GM21367 (cell line): ENCODE measurements around the gene PAQR5.
"Not testable (repeated sequence)": the region's sequence is repeated elsewhere in the genome, so short reads cannot be mapped to it uniquely, and the experiment has no call there.

Source experiments
- ATAC-seq: cut with Tn5 transposase; IDR thresholded peaks from one replicate; pipeline ENCODE4 v1.9.1; 2021; ENCODE audit not compliant: unreplicated experiment

The PAQR5 gene

GRCh38 chr15:69293741-69294615, 4.7 kb upstream of the PAQR5 start:
- no peak for ATAC-seq

- no peak for ATAC-seq
These were observed 2.1 kb upstream of the PAQR5 start for GRCh38 chr15:69296606-69297005.

- ATAC-seq = no peak
These were observed 914 bp upstream of the PAQR5 start for GRCh38 chr15:69297642-69298353.

- ATAC-seq = no peak
These were observed 387 bp upstream of the PAQR5 start for GRCh38 chr15:69298354-69298696.

- no peak for ATAC-seq
These were observed 757 bp downstream of the PAQR5 start for GRCh38 chr15:69299451-69299886.

- ATAC-seq = no peak
These were observed 1.4 kb downstream of the PAQR5 start for GRCh38 chr15:69299943-69300588.

- not testable (repeated sequence) for ATAC-seq
These were observed 2.4 kb downstream of the PAQR5 start for GRCh38 chr15:69301101-69301500.

GRCh38 chr15:69302087-69302486, 3.4 kb downstream of the PAQR5 start:
- not testable (repeated sequence) for ATAC-seq

- no peak for ATAC-seq
These were observed 4.2 kb downstream of the PAQR5 start for GRCh38 chr15:69302929-69303328.

GRCh38 chr15:69303337-69304181, 4.8 kb downstream of the PAQR5 start:
- no peak for ATAC-seq

- no peak for ATAC-seq
These were observed 5.5 kb downstream of the PAQR5 start for GRCh38 chr15:69304182-69304545.

GRCh38 chr15:69305204-69305931, 6.7 kb downstream of the PAQR5 start:
- no peak for ATAC-seq

- no peak for ATAC-seq
These were observed 7.3 kb downstream of the PAQR5 start for GRCh38 chr15:69305933-69306568.

- ATAC-seq = no peak
These were observed 9.2 kb downstream of the PAQR5 start for GRCh38 chr15:69307939-69308338.

GRCh38 chr15:69308949-69309348, 10.2 kb downstream of the PAQR5 start:
- ATAC-seq = no peak

- no peak for ATAC-seq
These were observed 12.6 kb downstream of the PAQR5 start for GRCh38 chr15:69311319-69311721.

- no peak for ATAC-seq
These were observed 14.8 kb downstream of the PAQR5 start for GRCh38 chr15:69313432-69314000.

- ATAC-seq = no peak
These were observed 15.4 kb downstream of the PAQR5 start for GRCh38 chr15:69314131-69314530.

GRCh38 chr15:69314736-69315135, 16.0 kb downstream of the PAQR5 start:
- ATAC-seq = no peak
